DND-41 (cell line): ENCODE measurements around the gene TCF7L2.

Experiments
- ATAC-seq: fragments of 200-7000 bp; cut with Tn5 transposase; 3 replicates; pipeline ENCODE4 v1.9.1; 2021; ENCODE audit warnings: low read depth; ENCODE audit not compliant: insufficient read depth
- DNase-seq: peaks from one replicate; pipeline ENCODE4 v3.0.0-alpha.2; 2020
- H2AFZ ChIP-seq: 2 replicates; pipeline ENCODE4 v1.6.0; 2012; ENCODE audit warnings: low read depth, low read length
- H3K27ac ChIP-seq: 2 replicates; pipeline ENCODE4 v1.5.1; 2012; ENCODE audit warnings: low read length, inconsistent platforms
- H3K27me3 ChIP-seq: fragments of 200-600 bp; sonication (generic); 2 replicates; pipeline ENCODE4 v1.6.0; 2012; ENCODE audit warnings: low read length, mild to moderate bottlenecking, inconsistent platforms; ENCODE audit not compliant: insufficient read depth, poor library complexity
- H3K36me3 ChIP-seq: 2 replicates; pipeline ENCODE4 v1.5.1; 2012; ENCODE audit warnings: low read length, inconsistent platforms; ENCODE audit not compliant: insufficient read depth
- H3K4me1 ChIP-seq: 2 replicates; pipeline ENCODE4 v1.5.1; 2012; ENCODE audit warnings: mild to moderate bottlenecking, low read length; ENCODE audit not compliant: insufficient read depth
- H3K4me2 ChIP-seq: 2 replicates; pipeline ENCODE4 v1.6.0; 2012; ENCODE audit warnings: mild to moderate bottlenecking, moderate library complexity, low read length, inconsistent platforms; ENCODE audit not compliant: insufficient read depth
- H3K4me3 ChIP-seq, 2 experiments: fragments of 200-600 bp in 1 of 2; shearing (Covaris generic) in 1 of 2; 2 replicates each; pipeline ENCODE4 v1.5.1; 2012 to 2016; ENCODE audit warnings: inconsistent platforms in 2 of 2, low read length in 2 of 2, mild to moderate bottlenecking in 2 of 2, low read depth in 1 of 2, moderate library complexity in 1 of 2
- H3K79me2 ChIP-seq: 2 replicates; pipeline ENCODE4 v1.6.0; 2012; ENCODE audit warnings: low read length, inconsistent platforms; ENCODE audit not compliant: insufficient read depth
- H3K9ac ChIP-seq: 2 replicates; pipeline ENCODE4 v1.6.0; 2012; ENCODE audit warnings: low read depth, mild to moderate bottlenecking, inconsistent platforms, low read length, moderate library complexity
- H3K9me3 ChIP-seq: 2 replicates; pipeline ENCODE4 v1.5.1; 2012; ENCODE audit warnings: low read length, moderate library complexity, mild to moderate bottlenecking, inconsistent platforms; ENCODE audit not compliant: insufficient read depth, severe bottlenecking
- H4K20me1 ChIP-seq: 2 replicates; pipeline ENCODE4 v1.6.0; 2012; ENCODE audit warnings: low read length; ENCODE audit not compliant: insufficient read depth
- CTCF ChIP-seq: IDR thresholded peaks from 2 replicates; pipeline ENCODE4 v1.5.1; 2012; ENCODE audit warnings: borderline replicate concordance, low read length, moderate library complexity, mild to moderate bottlenecking; ENCODE audit not compliant: poor library complexity, severe bottlenecking; ENCODE audit errors: extremely low read depth
- EZH2 ChIP-seq: IDR thresholded peaks from 3 replicates; pipeline ENCODE4 v1.6.1; 2012; ENCODE audit warnings: borderline replicate concordance, low read depth, mild to moderate bottlenecking, moderate library complexity, low read length, inconsistent platforms; ENCODE audit not compliant: severe bottlenecking

Gene TCF7L2

GRCh38 chr10:113213035-113213434, 263.0 kb downstream of the TCF7L2 start:
- H3K36me3 ChIP-seq: no peaks in the 10 kb centered on the region
- DNase-seq (no peak), ATAC-seq (no peak)
- H4K20me1 ChIP-seq: no peaks in the 10 kb centered on the region
- H3K79me2 ChIP-seq: no peaks in the 10 kb centered on the region
- no peak overlapping the region for H3K9ac ChIP-seq
- no peak for TF ChIP-seq CTCF
- no peak for TF ChIP-seq EZH2
- no peak overlapping the region for H3K27ac ChIP-seq
- H2AFZ ChIP-seq: no peak overlapping the region
- H3K4me1 ChIP-seq: no peaks in the 10 kb centered on the region
- no peak overlapping the region for H3K4me2 ChIP-seq
- no peaks in the 10 kb centered on the region for H3K9me3 ChIP-seq
- H3K4me3 ChIP-seq: no peak overlapping the region
- no peaks in the 10 kb centered on the region for H3K27me3 ChIP-seq

- no peak overlapping the region for H2AFZ ChIP-seq
- H3K27ac ChIP-seq: no peak overlapping the region
- H3K4me1 ChIP-seq: no peaks in the 10 kb centered on the region
- no peaks in the 10 kb centered on the region for H3K36me3 ChIP-seq
- H3K79me2 ChIP-seq: no peaks in the 10 kb centered on the region
- H3K9ac ChIP-seq: no peak overlapping the region
- no peak overlapping the region for H3K4me3 ChIP-seq
- no peaks in the 10 kb centered on the region for H3K9me3 ChIP-seq
- TF ChIP-seq CTCF: no peak
- no peak for TF ChIP-seq EZH2
- no peaks in the 10 kb centered on the region for H4K20me1 ChIP-seq
- no peaks in the 10 kb centered on the region for H3K27me3 ChIP-seq
- ATAC-seq (no peak), DNase-seq (no peak)
- no peak overlapping the region for H3K4me2 ChIP-seq
Measured at GRCh38 chr10:113214331-113214730, 264.3 kb downstream of the TCF7L2 start.

- Histone ChIP-seq H3K4me3 (no peak overlapping the region), H3K4me1 (no peaks in the 10 kb centered on the region), H3K9me3 (no peaks in the 10 kb centered on the region), H2AFZ (no peak overlapping the region), H4K20me1 (no peaks in the 10 kb centered on the region), H3K27me3 (no peaks in the 10 kb centered on the region), H3K79me2 (no peaks in the 10 kb centered on the region), H3K9ac (no peak overlapping the region), H3K27ac (no peak overlapping the region), H3K36me3 (no peaks in the 10 kb centered on the region), H3K4me2 (no peak overlapping the region)
- ATAC-seq (no peak), DNase-seq (no peak)
- TF ChIP-seq EZH2 (no peak), CTCF (peak; percentile 21)
Measured at GRCh38 chr10:113216102-113216501, 266.1 kb downstream of the TCF7L2 start.
